ENCODE results near the gene IFI35. TPM values are rescaled to one million over a fixed set of nuclear protein-coding genes. Genes with fewer than 3 reads are reported as not detected.

Gene IFI35
- total and polyA plus RNA-seq, 9 of the 15 experiments (the other 6 are each of a cell fraction or from before 2014, with no cell fraction given): 4.4 to 13.1 (median 10.2) TPM

- no peak for TF ChIP-seq TSHZ1 (CRISPR knock-in tag; IDR thresholded peaks at IDR 0.05)
- TF ChIP-seq SIX5 (IDR thresholded peaks at IDR 0.05; ENCODE audit: borderline replicate concordance in 1 of 2, insufficient read depth in 1 of 2, low read depth in 1 of 2, low read length in 2 of 2): no peak
- TF ChIP-seq ILK (tag; IDR thresholded peaks at IDR 0.05; ENCODE audit: borderline replicate concordance, low read depth): no peak
- TF ChIP-seq TARDBP (IDR thresholded peaks at IDR 0.05): 0 out of 2 replicates have a peak, but pooled peaks have one; percentile 40
- peak; percentile 90 for TF ChIP-seq POLR2G (IDR thresholded peaks at IDR 0.05; ENCODE audit: low read depth, low read length)
- TF ChIP-seq GTF2F1 (IDR thresholded peaks at IDR 0.05; ENCODE audit: low read depth, low read length): no peak
- peak; percentile 63; the same call in 1 of the 2 replicates for TF ChIP-seq TEAD4 (IDR thresholded peaks at IDR 0.05; ENCODE audit: low read length)
- TF ChIP-seq TEAD4 (CRISPR knock-in tag; IDR thresholded peaks at IDR 0.05; ENCODE audit: borderline replicate concordance): no peak
- no peak for TF ChIP-seq RFX1 (IDR thresholded peaks at IDR 0.05)
- TF ChIP-seq TOE1 (IDR thresholded peaks at IDR 0.05; ENCODE audit: borderline replicate concordance): peak; percentile 73; the same call in 1 of the 2 replicates
- no peak for TF ChIP-seq TOE1 (CRISPR knock-in tag; IDR thresholded peaks at IDR 0.05; ENCODE audit: borderline replicate concordance, low read depth)
- 0 out of 2 replicates have a peak, but pooled peaks have one; percentile 10 for TF ChIP-seq KDM2B (CRISPR knock-in tag; IDR thresholded peaks at IDR 0.05)
- no peak for TF ChIP-seq IRF2 (CRISPR knock-in tag; IDR thresholded peaks at IDR 0.05)
- TF ChIP-seq PRMT5 (CRISPR knock-in tag; IDR thresholded peaks at IDR 0.05): no peak
- TF ChIP-seq RFX5 (IDR thresholded peaks at IDR 0.05; ENCODE audit: low read depth, low read length): no peak
- TF ChIP-seq CREB3L1 (IDR thresholded peaks at IDR 0.05; ENCODE audit: borderline replicate concordance, low read depth): peak; percentile 84
- no peak for TF ChIP-seq ZNF707 (CRISPR knock-in tag; conservative IDR thresholded peaks at IDR 0.05)
- peak; percentile 38 for TF ChIP-seq RBBP5 (IDR thresholded peaks at IDR 0.05; ENCODE audit: borderline replicate concordance, insufficient read depth, low read length, poor library complexity, severe bottlenecking)
- TF ChIP-seq NCOA4 (IDR thresholded peaks at IDR 0.05; ENCODE audit: partially characterized antibody): no peak
- TF ChIP-seq SIN3B (IDR thresholded peaks at IDR 0.05; ENCODE audit: low read depth): peak; percentile 96
- TF ChIP-seq ID3 (CRISPR knock-in tag; IDR thresholded peaks at IDR 0.05): no peak
- no peak for TF ChIP-seq ID3 (tag; IDR thresholded peaks at IDR 0.05)
- TF ChIP-seq NFRKB (IDR thresholded peaks at IDR 0.05; ENCODE audit: low read depth): peak; percentile 79; the same call in 1 of the 2 replicates
- TF ChIP-seq MED1 (CRISPR knock-in tag; IDR thresholded peaks at IDR 0.05; ENCODE audit: borderline replicate concordance): no peak
These were observed 42.2 kb upstream of the IFI35 start, which contains the start of gene AARSD1 (continued) for GRCh38 chr17:42964161-42964932.
